GM19438 (cell line): ENCODE results near the gene KCNJ4.
"Not testable (repeated sequence)": the region's sequence is repeated elsewhere in the genome, so short reads cannot be mapped to it uniquely, and the experiment has no call there.

Experiments
- ATAC-seq: cut with Tn5 transposase; IDR thresholded peaks from one replicate; pipeline ENCODE4 v1.9.1; 2021; ENCODE audit warnings: low read depth; ENCODE audit not compliant: unreplicated experiment

KCNJ4 gene

DNA sequence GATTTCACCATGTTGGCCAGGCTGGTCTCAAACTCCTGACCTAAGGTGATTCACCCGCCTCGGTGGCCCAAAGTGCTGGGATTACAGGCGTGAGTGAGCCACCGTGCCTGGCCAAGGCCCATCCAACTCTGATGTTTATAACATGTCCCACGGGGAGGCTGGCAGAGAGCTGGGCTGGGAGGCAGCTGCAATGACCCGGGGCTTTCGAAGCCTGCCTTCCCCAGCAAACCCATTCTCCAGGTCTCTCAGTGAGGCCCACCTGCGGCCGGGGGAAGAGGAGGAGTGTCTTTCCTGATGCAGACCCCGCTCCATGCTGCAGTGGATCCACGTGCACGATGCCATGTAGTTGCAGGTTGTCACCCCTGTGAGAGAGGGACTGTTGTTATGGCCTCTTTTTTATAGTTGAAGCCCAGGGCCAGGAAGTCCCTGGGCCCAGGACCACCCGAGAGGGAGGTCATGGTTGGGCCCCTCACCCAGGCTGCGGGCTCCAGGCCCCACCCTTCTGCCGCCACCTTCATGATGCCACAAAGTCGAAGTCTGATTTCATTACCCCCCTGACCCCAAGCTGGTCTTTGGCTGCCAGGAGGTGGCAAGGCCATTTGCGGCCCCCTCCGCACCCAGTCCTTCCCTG, 38.3 kb downstream of the KCNJ4 start:
- no peak for ATAC-seq

- no peak for ATAC-seq
Observed at GRCh38 chr22:38415561-38416321, 39.3 kb downstream of the KCNJ4 start.

- no peak for ATAC-seq
Observed at GRCh38 chr22:38415046-38415445, 40.0 kb downstream of the KCNJ4 start.

DNA sequence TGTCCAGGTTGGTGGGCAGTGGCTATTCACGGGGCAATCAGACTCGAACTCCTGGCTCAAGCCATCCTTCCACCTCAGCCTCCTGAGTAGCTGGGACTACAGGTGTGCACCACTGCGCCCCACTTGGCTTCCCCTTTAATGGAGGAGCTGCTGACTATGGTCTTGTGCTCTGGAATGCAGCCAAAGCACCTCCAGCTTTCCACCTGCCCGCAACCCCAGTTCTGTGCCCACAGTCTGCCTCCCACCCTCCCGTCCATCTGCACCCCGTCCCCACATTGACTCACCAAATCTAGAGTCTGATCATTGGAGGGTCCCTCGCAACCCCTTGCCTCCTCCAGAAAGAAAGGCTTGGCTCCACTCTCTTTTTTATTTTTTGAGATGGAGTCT, 41.0 kb downstream of the KCNJ4 start:
- no peak for ATAC-seq

GRCh38 chr22:38413085-38414008, 41.7 kb downstream of the KCNJ4 start:
- no peak for ATAC-seq

DNA sequence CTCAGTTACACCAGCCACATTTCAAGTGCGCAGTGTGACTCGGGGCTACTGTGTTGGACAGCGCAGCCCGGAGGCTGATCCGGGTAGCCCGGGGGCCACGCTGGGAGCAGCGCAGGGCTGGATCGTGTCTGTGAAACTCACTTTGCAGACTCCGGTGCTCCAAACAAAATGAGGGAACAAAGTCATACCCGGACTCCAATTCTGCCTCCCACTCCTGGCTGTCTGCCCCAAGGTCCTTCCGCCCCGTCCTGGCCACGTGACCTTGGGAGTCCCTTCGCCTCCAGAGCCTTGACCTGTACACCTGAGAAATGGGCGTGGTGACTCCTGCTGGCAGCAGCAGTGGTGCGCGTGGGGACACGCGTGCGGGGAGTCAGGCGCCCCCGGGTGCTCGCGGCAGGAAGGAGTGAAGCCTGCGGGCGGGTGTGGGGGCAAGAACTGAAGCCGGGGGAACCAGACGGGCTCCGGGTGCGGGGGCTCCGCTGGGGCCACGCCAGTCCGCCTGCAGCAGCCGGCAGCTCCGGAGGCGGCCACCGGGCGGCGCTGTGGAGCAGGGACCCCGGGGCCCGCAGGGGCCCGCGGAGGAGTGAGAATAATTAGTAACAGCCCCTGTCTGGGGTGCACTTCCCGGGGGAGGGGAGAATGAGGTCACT, 42.4 kb downstream of the KCNJ4 start:
- no peak for ATAC-seq

- no peak for ATAC-seq
Observed at GRCh38 chr22:38411016-38411415, 44.0 kb downstream of the KCNJ4 start.

DNA sequence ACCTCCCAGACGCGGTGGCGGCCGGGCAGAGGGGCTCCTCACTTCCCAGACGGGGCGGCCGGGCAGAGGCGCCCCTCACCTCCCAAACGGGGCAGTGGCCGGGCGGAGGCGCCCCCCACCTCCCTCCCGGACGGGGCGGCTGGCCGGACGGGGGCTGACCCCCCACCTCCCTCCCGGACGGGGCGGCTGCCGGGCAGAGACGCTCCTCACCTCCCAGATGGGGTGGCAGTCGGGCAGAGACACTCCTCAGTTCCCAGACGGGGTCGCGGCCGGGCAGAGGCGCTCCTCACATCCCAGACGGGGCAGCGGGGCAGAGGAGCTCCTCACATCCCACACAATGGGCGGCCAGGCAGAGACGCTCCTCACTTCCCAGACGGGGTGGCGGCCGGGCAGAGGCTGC, 45.1 kb downstream of the KCNJ4 start:
- not testable (repeated sequence) for ATAC-seq

DNA sequence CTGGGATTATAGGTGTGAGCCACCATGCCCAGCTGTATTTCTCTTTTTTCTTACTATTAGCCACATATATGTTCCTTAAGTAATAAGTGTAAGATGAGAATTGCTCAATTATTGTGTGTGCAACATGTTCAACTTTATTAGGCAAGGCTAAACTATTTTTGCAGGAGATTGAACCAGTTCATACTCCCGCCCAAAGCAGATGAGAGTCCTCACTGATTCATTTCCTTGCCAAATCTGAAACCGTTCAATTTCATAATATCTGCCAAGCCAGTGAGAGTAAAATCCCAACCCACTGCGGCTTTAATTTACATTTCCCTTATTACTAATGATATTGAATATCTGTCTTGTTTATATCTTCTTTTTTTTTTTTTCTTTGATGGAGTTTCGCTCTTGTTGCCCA, 48.4 kb downstream of the KCNJ4 start:
- ATAC-seq, result no peak

- ATAC-seq, result no peak
Observed at GRCh38 chr22:38404419-38404818, 50.6 kb downstream of the KCNJ4 start.

- ATAC-seq, result no peak
Observed at GRCh38 chr22:38403812-38404211, 51.2 kb downstream of the KCNJ4 start.

DNA sequence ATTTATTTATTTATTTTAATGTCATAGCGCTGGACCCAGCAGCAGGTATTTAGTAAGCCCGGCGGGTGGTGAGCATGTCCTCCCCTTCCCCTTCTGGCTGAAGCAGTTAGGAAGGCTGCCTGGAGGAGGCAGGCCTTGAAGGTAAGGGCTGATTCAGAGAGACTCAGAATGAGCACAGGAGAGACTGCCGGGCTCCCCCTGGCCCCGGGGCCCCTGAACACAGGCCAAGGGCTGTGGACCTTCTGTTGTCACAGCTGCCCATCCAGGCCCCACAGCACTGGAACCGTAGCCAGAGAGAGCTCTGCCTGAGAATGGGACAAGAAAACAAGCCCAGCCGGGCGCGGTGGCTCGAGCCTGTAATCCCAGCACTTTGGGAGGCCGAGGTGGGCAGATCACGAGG, 52.8 kb downstream of the KCNJ4 start:
- ATAC-seq, result no peak

- no peak for ATAC-seq
Observed at GRCh38 chr22:38401336-38402084, 53.5 kb downstream of the KCNJ4 start.

- not testable (repeated sequence) for ATAC-seq
Observed at GRCh38 chr22:38400256-38400655, 54.7 kb downstream of the KCNJ4 start.

- ATAC-seq, result no peak
Observed at GRCh38 chr22:38398609-38399461, 56.2 kb downstream of the KCNJ4 start.

DNA sequence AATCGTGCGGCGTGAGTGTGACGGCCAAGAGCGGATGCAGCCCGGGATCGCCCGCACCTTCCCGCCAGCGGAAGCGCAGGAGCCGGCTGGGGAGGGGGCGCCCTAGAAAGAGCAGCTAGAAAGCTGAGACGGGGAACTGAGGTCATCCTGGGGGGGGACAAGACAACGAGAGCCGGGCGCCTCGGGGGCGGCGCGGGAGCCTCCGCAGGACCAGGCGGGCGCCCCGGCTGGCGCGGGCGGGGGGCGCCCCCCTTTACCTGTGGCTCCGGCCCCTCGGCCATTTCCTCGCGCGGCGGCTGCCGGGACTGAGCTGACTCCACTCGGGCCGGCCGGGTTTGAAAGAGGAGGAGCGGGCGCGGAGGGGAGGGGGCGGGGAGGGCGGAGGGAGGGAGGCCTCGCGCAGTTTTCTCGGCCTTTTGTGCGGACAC, 56.8 kb downstream of the KCNJ4 start:
- ATAC-seq, result not testable (repeated sequence)

DNA sequence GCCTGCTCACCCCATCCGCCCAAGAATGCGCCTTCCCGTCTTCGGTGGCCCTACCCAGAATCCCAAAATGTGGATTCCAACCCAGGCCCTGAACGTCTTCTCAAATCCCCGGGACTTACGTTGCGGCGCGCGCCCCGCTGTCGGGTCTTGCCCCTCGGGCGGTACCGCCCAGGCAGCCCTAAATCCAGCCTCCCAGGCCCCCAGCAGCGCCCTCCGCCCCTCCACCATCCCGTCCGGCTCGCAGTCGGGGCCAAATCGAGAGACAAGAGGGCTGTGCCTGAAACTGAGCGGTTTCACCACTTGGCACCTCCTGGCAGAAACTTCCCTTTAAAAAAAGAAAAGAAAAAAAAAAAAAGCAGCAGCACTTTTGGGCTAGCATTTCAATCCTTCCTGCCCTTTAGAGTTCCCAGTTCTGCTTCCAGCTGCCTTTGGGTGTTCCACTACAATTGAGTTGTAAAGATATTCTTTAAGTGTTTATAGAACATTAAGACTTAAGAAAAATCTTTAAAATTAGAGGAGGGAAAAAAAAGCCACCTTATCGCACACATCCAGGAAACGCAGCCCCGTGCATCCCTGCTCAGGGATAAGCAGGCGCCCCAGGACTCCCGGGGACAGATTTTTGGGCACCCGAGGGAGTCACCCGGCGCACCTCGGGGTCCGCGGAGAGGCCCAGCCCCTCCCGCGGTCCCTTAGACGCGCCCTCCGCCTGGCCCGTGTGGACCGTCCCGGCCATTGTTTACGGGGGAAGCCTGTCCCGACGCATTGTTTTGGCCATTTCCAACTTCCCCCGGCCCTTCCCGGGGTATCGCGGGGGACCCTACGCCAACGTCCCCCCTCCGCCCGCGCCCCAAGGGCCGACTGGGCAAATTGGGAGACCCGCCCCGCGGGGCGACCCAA, 57.6 kb downstream of the KCNJ4 start:
- ATAC-seq, result no peak

DNA sequence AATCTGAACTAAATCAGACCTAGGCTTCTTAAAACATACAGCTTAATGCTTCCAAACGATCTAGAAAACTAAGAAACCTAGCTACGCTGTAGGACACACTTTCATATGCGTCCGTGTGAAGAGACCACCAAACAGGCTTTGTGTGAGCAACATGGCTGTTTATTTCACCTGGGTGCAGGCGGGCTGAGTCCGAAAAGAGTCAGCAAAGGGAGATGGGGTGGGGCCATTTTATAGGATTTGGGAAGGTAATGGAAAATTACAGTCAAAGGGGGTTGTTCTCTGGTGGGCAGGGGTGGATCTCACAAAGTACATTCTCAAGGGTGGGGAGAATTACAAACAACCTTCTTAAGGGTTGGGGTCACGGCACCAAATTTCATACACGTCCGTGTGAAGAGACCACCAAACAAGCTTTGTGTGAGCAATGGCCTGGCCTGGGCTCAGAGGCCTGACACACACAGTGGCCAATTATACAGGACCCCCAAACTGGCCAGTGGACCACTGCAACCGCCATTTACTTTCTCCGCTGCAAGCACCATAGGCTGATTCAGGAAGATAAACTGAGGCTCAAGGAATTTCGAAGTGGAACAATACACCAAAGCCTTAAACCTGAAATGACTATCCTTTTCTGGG, 58.4 kb downstream of the KCNJ4 start:
- not testable (repeated sequence) for ATAC-seq
